Smooth muscle cell (in vitro differentiated cells): Measurements from ENCODE around the gene TBCD. TPM values are rescaled to one million over a fixed set of nuclear protein-coding genes. Genes with fewer than 3 reads are reported as not detected.

Experiments used
- DNase-seq: peaks from one replicate; lab custom pipeline; 2025; ENCODE audit not compliant: unreplicated experiment; lab: John Stamatoyannopoulos, UW
- H2AFZ ChIP-seq: fragments of 200-600 bp; sonication (generic); 2 replicates; pipeline ENCODE4 v1.6.0; 2016; ENCODE audit warnings: antibody characterized with exemption, low read depth, mild to moderate bottlenecking
- H3F3A ChIP-seq: fragments of 200-600 bp; sonication (generic); 2 replicates; pipeline ENCODE4 v1.6.0; 2017; ENCODE audit warnings: antibody characterized with exemption, low read depth
- H3K27ac ChIP-seq: fragments of 200-600 bp; sonication (generic); 2 replicates; pipeline ENCODE4 v1.5.1; 2016; ENCODE audit warnings: low read depth, mild to moderate bottlenecking
- H3K27me3 ChIP-seq: fragments of 200-600 bp; sonication (generic); 2 replicates; pipeline ENCODE4 v1.6.1; 2016; ENCODE audit warnings: low read depth, mild to moderate bottlenecking
- H3K36me3 ChIP-seq: fragments of 200-600 bp; sonication (generic); 2 replicates; pipeline ENCODE4 v1.5.1; 2016; ENCODE audit warnings: low read depth
- H3K4me1 ChIP-seq: fragments of 200-600 bp; sonication (generic); 2 replicates; pipeline ENCODE4 v1.5.1; 2016; ENCODE audit warnings: low read depth
- H3K4me2 ChIP-seq: fragments of 200-600 bp; sonication (generic); 2 replicates; pipeline ENCODE4 v1.6.0; 2016; ENCODE audit warnings: mild to moderate bottlenecking
- H3K4me3 ChIP-seq: fragments of 200-600 bp; sonication (generic); 2 replicates; pipeline ENCODE4 v1.5.1; 2016; ENCODE audit warnings: mild to moderate bottlenecking
- H3K79me2 ChIP-seq: fragments of 200-600 bp; sonication (generic); 2 replicates; pipeline ENCODE4 v1.6.0; 2016; ENCODE audit warnings: low read depth, mild to moderate bottlenecking
- H3K9ac ChIP-seq: fragments of 200-600 bp; sonication (generic); 2 replicates; pipeline ENCODE4 v1.6.0; 2016; ENCODE audit warnings: low read depth
- H3K9me3 ChIP-seq: fragments of 200-600 bp; sonication (generic); replicated peaks from 2 replicates; pipeline ENCODE4 v1.5.1; 2016; ENCODE audit warnings: low read depth
- H4K20me1 ChIP-seq: fragments of 200-600 bp; sonication (generic); 2 replicates; pipeline ENCODE4 v1.6.0; 2016; ENCODE audit warnings: low read depth
- WGBS: methylation state at CpG from one replicate; pipeline ENCODE4 v1.1.7; 2016; ENCODE audit warnings: low lambda C conversion rate; 5-methylcytosine and 5-hydroxymethylcytosine counted together
- polyA plus RNA-seq: library from polyadenylated mRNA; unstranded; fragments of >200 nt; fragmentation: Nextera tagmentation; extraction: Ambion mirVana; gene quantifications from 2 replicates; pipeline ENCODE4 v1.2.1, GENCODE V29; 2016
- total RNA-seq: library from RNA; depleted of rRNA; stranded (reverse); fragments of >200 nt; gene quantifications from 2 replicates; pipeline ENCODE4 v1.2.3, GENCODE V29; 2014
- TF ChIP-seq, protein P1 (sequence below): fragments of 200-600 bp; sonication (generic); IDR thresholded peaks from 2 replicates; pipeline ENCODE4 v1.5.1; 2017; ENCODE audit warnings: borderline replicate concordance, mild to moderate bottlenecking, antibody characterized with exemption; ENCODE audit not compliant: insufficient read depth, poor library complexity, severe bottlenecking

TBCD gene
- total and polyA plus RNA-seq, 2 experiments from 2014 or later = 29.1 to 38.8 TPM

DNA sequence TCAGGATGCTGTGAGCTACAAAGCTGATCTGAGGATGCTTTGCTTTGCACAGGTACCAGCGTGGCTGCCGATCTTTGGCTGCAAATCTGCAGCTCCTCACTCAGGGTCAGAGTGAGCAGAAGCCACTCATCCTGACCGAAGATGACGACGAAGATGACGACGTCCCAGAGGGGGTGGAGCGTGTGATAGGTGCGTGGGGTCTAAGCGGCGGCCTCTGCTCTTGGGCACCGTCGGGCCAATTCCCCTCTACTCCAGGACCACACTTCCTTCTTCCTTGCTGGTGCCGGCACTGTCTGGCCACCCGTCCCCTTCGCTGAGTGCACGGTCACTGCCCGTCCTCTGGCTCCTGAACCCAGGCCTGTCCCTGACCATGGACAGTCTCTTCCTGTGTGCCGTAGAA, 54.0 kb downstream of the TBCD start:
- no peaks in the 10 kb centered on the region for H3K9me3 ChIP-seq
- no peak overlapping the region for H3K4me2 ChIP-seq
- no peak for DNase-seq
- no peak overlapping the region for H2AFZ ChIP-seq
- TF ChIP-seq, protein P1, sequence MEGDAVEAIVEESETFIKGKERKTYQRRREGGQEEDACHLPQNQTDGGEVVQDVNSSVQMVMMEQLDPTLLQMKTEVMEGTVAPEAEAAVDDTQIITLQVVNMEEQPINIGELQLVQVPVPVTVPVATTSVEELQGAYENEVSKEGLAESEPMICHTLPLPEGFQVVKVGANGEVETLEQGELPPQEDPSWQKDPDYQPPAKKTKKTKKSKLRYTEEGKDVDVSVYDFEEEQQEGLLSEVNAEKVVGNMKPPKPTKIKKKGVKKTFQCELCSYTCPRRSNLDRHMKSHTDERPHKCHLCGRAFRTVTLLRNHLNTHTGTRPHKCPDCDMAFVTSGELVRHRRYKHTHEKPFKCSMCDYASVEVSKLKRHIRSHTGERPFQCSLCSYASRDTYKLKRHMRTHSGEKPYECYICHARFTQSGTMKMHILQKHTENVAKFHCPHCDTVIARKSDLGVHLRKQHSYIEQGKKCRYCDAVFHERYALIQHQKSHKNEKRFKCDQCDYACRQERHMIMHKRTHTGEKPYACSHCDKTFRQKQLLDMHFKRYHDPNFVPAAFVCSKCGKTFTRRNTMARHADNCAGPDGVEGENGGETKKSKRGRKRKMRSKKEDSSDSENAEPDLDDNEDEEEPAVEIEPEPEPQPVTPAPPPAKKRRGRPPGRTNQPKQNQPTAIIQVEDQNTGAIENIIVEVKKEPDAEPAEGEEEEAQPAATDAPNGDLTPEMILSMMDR = no peak
- WGBS = 90% methylated on average over 19 of the region's 19 CpGs
- no peak overlapping the region for H3K4me3 ChIP-seq
- no peaks in the 10 kb centered on the region for H3K36me3 ChIP-seq
- no peak overlapping the region for H3K9ac ChIP-seq
- H3K79me2 ChIP-seq = no peaks in the 10 kb centered on the region
- no peak overlapping the region for H3K27ac ChIP-seq
- peaks cover 14% of the 10 kb centered on the region for H4K20me1 ChIP-seq
- no peaks in the 10 kb centered on the region for H3K4me1 ChIP-seq
- no peaks in the 10 kb centered on the region for H3K27me3 ChIP-seq
- H3F3A ChIP-seq = no peaks in the 10 kb centered on the region

DNA sequence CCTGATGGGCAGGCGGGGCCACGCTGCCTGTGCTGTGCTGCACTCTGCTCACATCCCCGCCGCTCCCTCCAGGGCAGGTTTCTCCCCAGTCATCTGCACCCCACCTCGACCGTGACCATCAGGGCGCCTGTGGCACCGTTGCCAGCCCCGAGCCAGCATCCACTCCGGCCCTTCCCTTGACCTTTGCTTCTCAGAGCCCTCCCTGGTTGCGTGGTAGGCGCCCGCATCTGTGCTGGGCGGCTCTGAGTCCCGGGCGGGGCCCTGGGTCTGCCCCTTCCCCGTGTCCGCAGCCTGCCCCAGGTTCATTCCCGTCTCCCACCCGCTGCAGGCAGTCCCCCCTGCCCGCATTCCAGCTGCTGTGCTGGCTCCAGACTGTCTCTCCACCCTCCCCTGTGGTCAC, 54.8 kb downstream of the TBCD start:
- Histone ChIP-seq H3K9ac (no peak overlapping the region), H3K36me3 (no peaks in the 10 kb centered on the region), H3K27ac (no peak overlapping the region), H3F3A (no peaks in the 10 kb centered on the region), H3K4me1 (no peaks in the 10 kb centered on the region), H2AFZ (no peak overlapping the region), H3K4me3 (no peak overlapping the region), H3K4me2 (no peak overlapping the region), H3K27me3 (no peaks in the 10 kb centered on the region), H3K79me2 (no peaks in the 10 kb centered on the region), H4K20me1 (peaks cover 14% of the 10 kb centered on the region), H3K9me3 (no peaks in the 10 kb centered on the region)
- 91% methylated on average over 20 of the region's 21 CpGs for WGBS
- TF ChIP-seq, protein P1 = no peak
- no peak for DNase-seq

DNA sequence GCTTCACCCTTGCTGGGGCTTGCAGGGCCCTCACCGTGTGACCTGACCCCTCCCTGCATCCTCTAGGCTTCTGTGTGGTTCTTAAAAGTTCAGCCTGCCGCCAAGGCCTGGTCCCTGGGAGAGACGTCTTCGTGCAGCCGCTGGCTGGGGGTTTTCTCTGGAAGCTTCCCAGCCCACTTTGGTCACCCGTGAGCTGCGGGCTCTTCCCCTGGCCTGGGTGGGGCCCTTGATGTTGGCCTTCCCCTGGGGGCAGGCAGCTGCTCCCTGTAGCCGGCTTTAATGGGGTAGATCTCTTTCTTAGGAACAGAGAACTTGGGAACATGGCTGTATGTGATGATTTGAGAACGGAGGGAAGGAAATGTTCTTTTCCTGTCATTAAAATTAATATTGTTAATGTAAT, 55.2 kb downstream of the TBCD start:
- TF ChIP-seq, protein P1 = no peak
- H3K27me3 ChIP-seq = no peaks in the 10 kb centered on the region
- H3K4me1 ChIP-seq = no peaks in the 10 kb centered on the region
- no peak overlapping the region for H3K9ac ChIP-seq
- H3K9me3 ChIP-seq = no peaks in the 10 kb centered on the region
- H3K27ac ChIP-seq = no peak overlapping the region
- H2AFZ ChIP-seq = no peak overlapping the region
- H3K36me3 ChIP-seq = no peaks in the 10 kb centered on the region
- H4K20me1 ChIP-seq = peaks cover 14% of the 10 kb centered on the region
- no peak overlapping the region for H3K4me3 ChIP-seq
- no peak for DNase-seq
- no peak overlapping the region for H3K4me2 ChIP-seq
- H3F3A ChIP-seq = no peaks in the 10 kb centered on the region
- 79% methylated on average over 9 of the region's 9 CpGs for WGBS
- no peaks in the 10 kb centered on the region for H3K79me2 ChIP-seq

DNA sequence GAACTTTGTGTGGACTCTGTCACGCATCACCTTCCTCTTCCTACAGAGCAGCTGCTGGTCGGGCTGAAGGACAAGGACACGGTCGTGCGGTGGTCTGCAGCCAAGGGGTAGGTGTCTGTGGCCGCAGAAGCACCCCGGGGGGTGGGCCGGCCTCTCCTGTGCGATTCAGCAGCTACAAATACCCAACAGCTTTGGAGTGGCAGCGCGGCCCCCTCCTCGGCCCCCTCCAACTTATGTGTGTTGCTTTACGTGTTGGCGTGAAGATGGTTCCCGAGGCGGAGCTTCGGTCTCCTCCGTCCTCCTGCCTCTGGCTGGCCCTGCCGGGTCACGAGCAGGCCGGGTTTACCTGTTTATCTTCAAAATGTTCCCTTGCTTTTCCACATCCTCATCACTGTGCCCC, 55.7 kb downstream of the TBCD start:
- TF ChIP-seq, protein P1 = no peak
- Histone ChIP-seq H3K27me3 (no peaks in the 10 kb centered on the region), H3K36me3 (no peaks in the 10 kb centered on the region), H3F3A (no peaks in the 10 kb centered on the region), H3K79me2 (no peaks in the 10 kb centered on the region), H3K27ac (no peak overlapping the region), H3K4me3 (no peak overlapping the region), H3K9ac (no peak overlapping the region), H3K4me2 (no peak overlapping the region), H3K9me3 (no peaks in the 10 kb centered on the region), H3K4me1 (no peaks in the 10 kb centered on the region), H2AFZ (no peak overlapping the region), H4K20me1 (peaks cover 10% of the 10 kb centered on the region)
- no peak for DNase-seq
- WGBS = 98% methylated on average over 21 of the region's 21 CpGs
